Right atrium auricular region (tissue), 2 donors: ENCODE results near the gene INPP5D. TPM values are rescaled to one million over a fixed set of nuclear protein-coding genes. Genes with fewer than 3 reads are reported as not detected.

Experiments used
- DNase-seq: peaks from one replicate; pipeline ENCODE4 v3.0.0-alpha.2; 2019; ENCODE audit warnings: low spot score
- H3K27ac ChIP-seq, 2 donors: fragments of 200-600 bp; sonication (generic); 1 replicate in 1 of 2; 2 replicates in 1 of 2; pipeline ENCODE4 v1.5.1; 2016 to 2019
- H3K27me3 ChIP-seq, 2 donors: fragments of 200-600 bp; sonication (generic); one replicate each; pipeline versions ENCODE4 v1.5.1 to v1.6.0; 2017 to 2019
- H3K36me3 ChIP-seq: fragments of 200-600 bp; sonication (generic); one replicate; pipeline ENCODE4 v1.5.1; 2016
- H3K4me1 ChIP-seq, 2 donors: fragments of 200-600 bp; sonication (generic); one replicate each; pipeline versions ENCODE4 v1.5.1 to v1.6.0; 2017 to 2019
- H3K4me3 ChIP-seq, 2 donors: fragments of 200-600 bp; sonication (generic); 1 replicate in 1 of 2; 2 replicates in 1 of 2; pipeline ENCODE4 v1.5.1; 2017 to 2019; ENCODE audit warnings: mild to moderate bottlenecking in 1 of 2, moderate library complexity in 1 of 2
- H3K9me3 ChIP-seq, 2 donors: fragments of 200-600 bp; sonication (generic); one replicate each; pipeline ENCODE4 v1.5.1; 2019
- CTCF ChIP-seq, 2 donors: fragments of 200-600 bp; sonication (generic); IDR thresholded peaks; one replicate each; pipeline ENCODE4 v1.5.1; 2019; ENCODE audit warnings: antibody characterized with exemption in 2 of 2
- total RNA-seq, 2 donors: library from RNA; depleted of rRNA; stranded (reverse); fragments of >200 nt; gene quantifications; one replicate each; pipeline ENCODE4 v1.1.0, GENCODE V29; 2016

INPP5D gene
- total RNA-seq, 2 donors from 2014 or later: 2.9 to 7.0 TPM

GRCh38 chr2:233053928-233054784, 6.0 kb upstream of the INPP5D start:
- DNase-seq: no peak
- H3K4me3 ChIP-seq: no peak overlapping the region
- no peaks in the 10 kb centered on the region for H3K9me3 ChIP-seq
- H3K4me1 ChIP-seq: peaks cover 0 to 24% of the 10 kb centered on the region in 2 donors
- no peak overlapping the region for H3K27ac ChIP-seq
- no peaks in the 10 kb centered on the region for H3K36me3 ChIP-seq
- H3K27me3 ChIP-seq: no peaks in the 10 kb centered on the region
- TF ChIP-seq CTCF (IDR thresholded peaks at IDR 0.05): peak; percentile 86 to 96

- peaks cover 0 to 30% of the 10 kb centered on the region in 2 donors for H3K4me1 ChIP-seq
- no peaks in the 10 kb centered on the region for H3K9me3 ChIP-seq
- H3K27me3 ChIP-seq: no peaks in the 10 kb centered on the region
- no peak overlapping the region for H3K4me3 ChIP-seq
- no peak overlapping the region for H3K27ac ChIP-seq
- no peak for TF ChIP-seq CTCF (IDR thresholded peaks at IDR 0.05)
- no peak for DNase-seq
- no peaks in the 10 kb centered on the region for H3K36me3 ChIP-seq
These were observed 4.8 kb upstream of the INPP5D start for GRCh38 chr2:233055362-233055761.

- Histone ChIP-seq H3K36me3 (no peaks in the 10 kb centered on the region), H3K4me3 (no peak overlapping the region), H3K27me3 (no peaks in the 10 kb centered on the region), H3K27ac (no peak overlapping the region), H3K9me3 (no peaks in the 10 kb centered on the region), H3K4me1 (peaks cover 0 to 30% of the 10 kb centered on the region in 2 donors)
- DNase-seq: no peak
- TF ChIP-seq CTCF (IDR thresholded peaks at IDR 0.05): no peak
These were observed 3.1 kb upstream of the INPP5D start for GRCh38 chr2:233056961-233057605.

- H3K27ac ChIP-seq: peak overlapping the region; percentile 72 to 77
- no peak for TF ChIP-seq CTCF (IDR thresholded peaks at IDR 0.05)
- H3K36me3 ChIP-seq: no peaks in the 10 kb centered on the region
- peaks cover 0 to 41% of the 10 kb centered on the region in 2 donors for H3K4me1 ChIP-seq
- no peaks in the 10 kb centered on the region for H3K9me3 ChIP-seq
- no peak overlapping the region for H3K4me3 ChIP-seq
- no peaks in the 10 kb centered on the region for H3K27me3 ChIP-seq
- DNase-seq: no peak
These were observed 1.2 kb upstream of the INPP5D start for GRCh38 chr2:233058717-233059546.

GRCh38 chr2:233059547-233059796, 670 bp upstream of the INPP5D start:
- no peak for DNase-seq
- no peak for TF ChIP-seq CTCF (IDR thresholded peaks at IDR 0.05)
- Histone ChIP-seq H3K36me3 (no peaks in the 10 kb centered on the region), H3K4me1 (peaks cover 0 to 41% of the 10 kb centered on the region in 2 donors), H3K27me3 (no peaks in the 10 kb centered on the region), H3K27ac (peak overlapping the region; percentile 72 to 77), H3K4me3 (peak overlapping the region in 1 of 2 donors; percentile 52), H3K9me3 (no peaks in the 10 kb centered on the region)
